Ovary (tissue), 9 donors: ENCODE data around the gene SVIL. TPM values are rescaled to one million over a fixed set of nuclear protein-coding genes. Genes with fewer than 3 reads are reported as not detected.
"Not testable (repeated sequence)": the region's sequence is repeated elsewhere in the genome, so short reads cannot be mapped to it uniquely, and the experiment has no call there.

Source experiments
- DNase-seq, 5 donors: peaks; one replicate each; pipeline ENCODE4 v3.0.0-alpha.2; 2019 to 2020
- H3K27ac ChIP-seq, 2 donors: fragments of 200-600 bp; one replicate each; pipeline versions ENCODE4 v1.5.1 to v1.8.0; 2019 to 2022
- H3K27me3 ChIP-seq: fragments of 200-600 bp; one replicate; pipeline ENCODE4 v1.8.0; 2022
- H3K36me3 ChIP-seq: fragments of 200-600 bp; sonication (generic); one replicate; pipeline ENCODE4 v1.5.1; 2019
- H3K4me1 ChIP-seq: one replicate; pipeline ENCODE4 v1.8.1; 2013; ENCODE audit warnings: mild to moderate bottlenecking, moderate library complexity; ENCODE audit not compliant: insufficient read depth
- H3K4me3 ChIP-seq: fragments of 200-600 bp; sonication (generic); one replicate; pipeline ENCODE4 v1.5.1; 2017
- H3K9me3 ChIP-seq, 2 donors: fragments of 200-600 bp in 1 of 2; sonication (generic) in 1 of 2; one replicate each; pipeline versions ENCODE4 v1.5.1 to v1.8.1; 2013 to 2019; ENCODE audit warnings: mild to moderate bottlenecking in 1 of 2, moderate library complexity in 1 of 2
- CTCF ChIP-seq, 3 donors: fragments of 450-650 bp in 2 of 3; fragments of 200-600 bp in 1 of 3; IDR thresholded peaks; one replicate each; pipeline versions ENCODE4 v1.5.1 to v1.8.0; 2016 to 2022; ENCODE audit warnings: antibody characterized with exemption in 3 of 3, mild to moderate bottlenecking in 1 of 3
- EP300 ChIP-seq: sonication (generic); formaldehyde crosslinking; IDR thresholded peaks from one replicate; pipeline ENCODE4 v1.6.1; 2017; ENCODE audit warnings: antibody characterized with exemption
- POLR2A ChIP-seq: fragments of 450-650 bp; IDR thresholded peaks from one replicate; pipeline ENCODE4 v1.6.1; 2017; ENCODE audit warnings: antibody characterized with exemption, mild to moderate bottlenecking, moderate library complexity
- WGBS, 3 donors: extraction: QIAGEN DNeasy Blood & Tissue Kit in 1 of 3; methylation state at CpG; one replicate each; pipeline versions ENCODE4 v1.1.5 to v1.1.7; 2013 to 2017; 5-methylcytosine and 5-hydroxymethylcytosine counted together
- intact Hi-C, 4 donors: fragments of 100-400 bp; cut with DNase I; formaldehyde crosslinking; loops; one replicate each; pipeline versions ENCODE4 v1.11.0 to v1.15.1; 2022 to 2023
- polyA plus RNA-seq, 2 donors: library from polyadenylated mRNA; stranded (reverse); fragments of 200-250 nt in 1 of 2; fragments of 350-450 nt in 1 of 2; fragmentation: Illumina TruSeq in 1 of 2; extraction: RNeasy Lipid Tissue Mini Kit (QIAGEN cat#74804) in 1 of 2; gene quantifications; one replicate each; pipeline ENCODE4 v1.2.3, GENCODE V29; 2013 to 2014
- total RNA-seq, 7 donors: library from RNA; depleted of rRNA in 2 of 7; stranded (reverse); fragments of >200 nt in 2 of 7; fragmentation: NEBNext Ultra II Directional in 3 of 7; extraction: Animal tissue kit (Norgen Biotek cat#: 25700) in 3 of 7; gene quantifications; one replicate each; pipeline versions ENCODE4 v1.1.0 to v1.2.4, GENCODE V29; 2016 to 2023
- donor health status: DM: no; HTN: no; CAD: no; lungs with moderate emphysema.
- donor health status: DM: no; HTN: no; CAD: no.
- donor health status: Bipolar disorder and iron deficiency.
- donor health status: DM: yes; HTN: yes; CAD: no.
- donor health status: DM: no; HTN: no; CAD: no.
- donor health status: DM: yes; HTN: yes; CAD: no.

Gene SVIL
- total and polyA plus RNA-seq, 9 donors: 49.9 to 225 (median 139) TPM

GRCh38 chr10:29611781-29612381, 22.9 kb downstream of the SVIL start:
- DNase-seq: no peak
- H3K27me3 ChIP-seq: no peaks in the 10 kb centered on the region
- no peaks in the 10 kb centered on the region for H3K9me3 ChIP-seq
- 58 to 64% (median 60%) methylated on average over 6 of the region's 6 CpGs for WGBS, 3 donors
- H3K4me1 ChIP-seq: peaks cover 21% of the 10 kb centered on the region
- H3K27ac ChIP-seq: peak overlapping the region in 1 of 2 donors; percentile 43
- no peak overlapping the region for H3K4me3 ChIP-seq
- TF ChIP-seq EP300 (no peak), POLR2A (no peak), CTCF (IDR thresholded peaks at IDR 0.05) (no peak)
- H3K36me3 ChIP-seq: no peaks in the 10 kb centered on the region
- intact Hi-C loops: loop anchor here in 1 of 4 donors (10.0 kb wide), 1 partner anchor 273 kb away; no protein-coding TSS in a partner anchor

- Histone ChIP-seq H3K36me3 (no peaks in the 10 kb centered on the region), H3K4me3 (no peak overlapping the region), H3K27ac (no peak overlapping the region), H3K27me3 (no peaks in the 10 kb centered on the region), H3K9me3 (no peaks in the 10 kb centered on the region), H3K4me1 (peaks cover 21% of the 10 kb centered on the region)
- no peak for DNase-seq
- 90 to 95% (median 94%) methylated on average over 10 of the region's 10 CpGs for WGBS, 3 donors
- intact Hi-C loops: loop anchor here in 1 of 4 donors (10.0 kb wide), 1 partner anchor 274 kb away; no protein-coding TSS in a partner anchor
- TF ChIP-seq CTCF (IDR thresholded peaks at IDR 0.05) (no peak), POLR2A (no peak), EP300 (no peak)
Measured at GRCh38 chr10:29610876-29611647, 23.7 kb downstream of the SVIL start.

DNA sequence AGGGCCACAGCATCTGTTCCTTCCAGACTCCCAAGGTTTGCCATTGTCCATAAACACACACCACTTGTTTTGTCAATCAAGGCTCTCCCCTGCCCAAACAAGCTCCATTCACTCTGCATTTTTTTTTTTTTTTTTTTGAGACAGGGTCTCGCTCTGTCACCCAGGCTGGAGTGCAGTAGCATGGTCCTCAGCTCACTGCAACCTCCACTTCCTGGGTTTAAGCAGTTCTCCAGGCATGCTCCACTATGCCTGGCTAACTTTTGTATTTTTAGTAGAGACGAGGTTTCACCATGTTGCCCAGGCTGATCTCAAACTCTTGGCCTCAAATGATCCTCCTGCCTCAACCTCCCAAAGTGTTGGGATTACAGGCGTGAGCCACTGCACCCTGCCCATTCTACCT, 24.4 kb downstream of the SVIL start:
- not testable (repeated sequence) for H3K9me3 ChIP-seq, DNase-seq, H3K27me3 ChIP-seq, H3K27ac ChIP-seq, H3K4me3 ChIP-seq, H3K36me3 ChIP-seq
- WGBS, 3 donors: 98 to 100% (median 98%) methylated on average over 3 of the region's 3 CpGs
- intact Hi-C loops: loop anchor here in 1 of 4 donors (10.0 kb wide), 1 partner anchor 274 kb away; no protein-coding TSS in a partner anchor
- peaks cover 21% of the 10 kb centered on the region for H3K4me1 ChIP-seq

- Histone ChIP-seq H3K4me1 (peaks cover 21% of the 10 kb centered on the region), H3K9me3 (no peaks in the 10 kb centered on the region), H3K27ac (no peak overlapping the region), H3K4me3 (no peak overlapping the region), H3K36me3 (no peaks in the 10 kb centered on the region), H3K27me3 (no peaks in the 10 kb centered on the region)
- 98 to 100% (median 98%) methylated on average over 3 of the region's 3 CpGs for WGBS, 3 donors
- DNase-seq: no peak
- no peak for TF ChIP-seq EP300
- TF ChIP-seq CTCF (IDR thresholded peaks at IDR 0.05): no peak
- no peak for TF ChIP-seq POLR2A
- intact Hi-C loops: loop anchor here in 1 of 4 donors (10.0 kb wide), 1 partner anchor 275 kb away; no protein-coding TSS in a partner anchor
Measured at GRCh38 chr10:29609696-29610095, 25.1 kb downstream of the SVIL start.
